DOHH2 (cell line): ENCODE results near the gene ABCA3.

Source experiments
- CTCF ChIP-seq: fragments of 200-600 bp; sonication (generic); IDR thresholded peaks from one replicate; pipeline ENCODE4 v1.5.1; 2014; ENCODE audit warnings: antibody characterized with exemption, mild to moderate bottlenecking, low read depth, low read length; ENCODE audit not compliant: poor library complexity, severe bottlenecking
- EZH2phosphoT487 ChIP-seq: fragments of 200-600 bp; sonication (generic); IDR thresholded peaks from 2 replicates; pipeline ENCODE4 v1.6.1; 2017; ENCODE audit warnings: borderline replicate concordance, mild to moderate bottlenecking, antibody characterized with exemption, low read length, moderate library complexity, mixed read lengths

DNA sequence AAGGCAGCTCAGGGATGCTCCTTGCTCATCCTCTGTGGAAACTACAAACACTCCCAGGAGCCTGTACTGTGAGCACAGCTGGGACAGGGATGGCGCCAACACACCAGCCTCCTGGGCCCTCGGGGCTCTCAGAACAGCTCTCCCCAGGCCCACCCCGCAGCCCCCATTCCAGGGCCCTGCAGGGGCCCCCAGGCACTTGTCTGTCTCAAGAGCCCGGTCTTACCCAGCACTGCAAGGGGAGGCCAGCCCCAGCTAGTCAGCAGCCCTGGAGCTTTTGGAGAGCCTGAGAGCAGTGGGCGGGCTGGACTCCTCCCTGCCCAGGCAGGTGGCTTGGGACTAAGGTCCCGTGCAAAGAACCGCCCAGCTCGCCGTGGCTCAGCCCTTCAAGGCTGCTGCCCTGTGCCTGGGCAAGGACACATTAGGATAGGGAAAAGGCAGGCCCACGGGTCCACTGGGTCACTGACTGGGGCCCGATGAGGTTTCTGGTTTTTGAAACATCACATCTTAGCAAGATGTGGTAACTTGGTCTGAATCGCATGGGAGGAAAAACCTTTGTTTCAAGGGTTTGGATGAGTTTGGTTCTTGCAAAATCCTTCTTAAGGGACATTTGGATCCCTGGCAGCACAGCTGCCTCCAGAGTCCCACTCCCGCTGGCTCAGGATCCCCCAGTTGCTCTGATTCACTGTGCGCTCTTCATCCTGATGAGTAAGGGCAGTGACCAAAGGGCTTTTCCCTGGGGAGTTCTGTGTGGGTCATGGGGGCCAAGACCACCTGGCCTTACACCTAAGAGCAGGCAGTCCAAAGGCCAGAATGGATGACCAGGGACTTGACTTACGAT is 101.5 kb downstream of the ABCA3 start:
- TF ChIP-seq CTCF = no peak
- TF ChIP-seq EZH2phosphoT487 = no peak
